GM18505 (cell line): ENCODE data around the gene TYW3.

Experiments used
- ATAC-seq: cut with Tn5 transposase; IDR thresholded peaks from one replicate; pipeline ENCODE4 v1.9.1; 2021; ENCODE audit not compliant: unreplicated experiment
- POLR2A ChIP-seq: IDR thresholded peaks from 4 replicates; pipeline ENCODE4 v1.6.1; 2011; ENCODE audit warnings: borderline replicate concordance; ENCODE audit not compliant: insufficient read depth, insufficient read length; ENCODE audit errors: extremely low read depth

The TYW3 gene

GRCh38 chr1:74732960-74733603, at the start of gene TYW3, which contains the start of gene CRYZ:
Gene TYW3 (plus strand): TSS chr1:74733152. CDS start chr1:74733245, 93 bp downstream.
Gene CRYZ (minus strand): TSS chr1:74733050. CDS start chr1:74724821, 8,229 bp downstream.
- ATAC-seq: peak; percentile 80
- peak; percentile 78 for TF ChIP-seq POLR2A

DNA sequence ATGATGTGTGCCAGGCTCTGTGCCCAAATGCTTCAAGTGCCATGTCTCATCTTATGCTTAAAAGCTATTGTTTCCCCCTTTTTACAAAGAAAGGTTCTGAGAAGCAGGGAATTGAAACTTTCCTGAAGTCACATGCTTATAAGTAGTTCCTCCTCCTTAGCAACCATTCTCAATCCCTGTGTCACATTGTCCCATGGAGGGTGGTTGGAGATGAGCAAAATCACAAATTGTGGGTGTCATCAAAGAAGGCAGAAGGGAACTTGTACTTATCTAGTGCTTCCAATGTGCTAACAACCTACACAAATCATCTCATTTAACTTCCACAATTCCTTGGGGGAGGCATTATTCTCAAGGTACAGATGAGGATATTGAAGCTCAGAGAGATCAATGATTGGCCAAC, 49.3 kb upstream of the TYW3 start:
- TF ChIP-seq POLR2A: no peak
- ATAC-seq: no peak

DNA sequence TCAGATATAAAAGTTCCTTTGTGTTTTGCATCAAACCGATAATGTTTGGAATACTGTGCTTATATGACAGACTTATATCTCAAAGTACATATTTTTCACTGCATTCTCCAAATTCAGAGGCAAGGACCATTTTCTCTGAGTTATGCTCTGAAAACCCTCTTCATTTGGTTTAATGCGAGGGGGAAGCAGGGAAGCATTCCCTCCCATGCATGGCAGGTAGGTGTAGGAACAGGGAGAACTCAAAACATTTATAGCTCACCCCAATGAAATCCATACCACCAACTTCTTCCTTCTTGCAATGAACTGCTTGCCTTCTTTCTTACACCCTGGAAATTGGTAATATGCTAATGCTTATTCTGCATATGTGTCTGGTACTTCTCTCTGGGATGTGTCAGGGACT, 48.7 kb upstream of the TYW3 start:
- no peak for TF ChIP-seq POLR2A
- no peak for ATAC-seq

DNA sequence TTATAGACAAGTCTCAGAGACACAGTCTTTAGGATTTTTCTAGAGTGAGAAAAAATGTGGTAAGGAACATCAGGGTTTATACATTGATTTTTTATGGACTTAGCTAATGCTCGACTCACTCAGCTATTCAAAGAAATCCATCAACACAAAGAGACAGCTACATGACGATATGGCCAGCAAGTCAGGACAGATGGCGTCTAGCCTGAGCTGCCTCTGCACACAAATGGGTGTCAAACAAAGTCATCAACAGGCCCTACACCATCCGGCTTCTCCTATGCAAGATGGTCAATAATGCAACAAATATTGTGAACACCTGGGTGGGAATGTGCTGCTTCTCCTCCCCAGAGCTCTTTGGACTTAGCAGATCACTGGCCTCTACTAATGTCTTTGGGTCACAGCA, 46.0 kb upstream of the TYW3 start:
- no peak for TF ChIP-seq POLR2A
- no peak for ATAC-seq

- no peak for TF ChIP-seq POLR2A
- ATAC-seq: peak; percentile 69
Observed at GRCh38 chr1:74689621-74690363, 43.2 kb upstream of the TYW3 start.

GRCh38 chr1:74690364-74690696, 42.6 kb upstream of the TYW3 start:
- no peak for TF ChIP-seq POLR2A
- no peak for ATAC-seq

GRCh38 chr1:74690909-74691308, 42.0 kb upstream of the TYW3 start:
- ATAC-seq: no peak
- no peak for TF ChIP-seq POLR2A

DNA sequence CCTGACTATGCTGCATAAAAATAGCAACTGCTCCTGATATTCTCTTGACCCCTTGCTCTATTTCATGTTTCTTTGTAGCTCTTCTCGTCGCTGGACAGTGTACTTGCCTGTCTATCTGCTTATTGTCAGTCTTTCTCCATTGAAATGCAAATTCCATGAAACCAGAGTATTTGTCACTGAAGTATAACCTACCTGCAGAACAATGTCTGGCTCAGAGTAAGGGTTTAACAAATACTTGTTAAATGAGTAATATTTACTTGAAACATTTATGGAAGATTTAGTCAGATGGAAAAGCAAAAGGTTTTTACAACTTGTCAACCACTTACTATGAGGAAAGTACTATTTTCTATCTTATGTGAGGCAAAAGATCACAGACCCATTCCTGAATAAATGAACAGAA, 39.5 kb upstream of the TYW3 start:
- no peak for TF ChIP-seq POLR2A
- no peak for ATAC-seq

DNA sequence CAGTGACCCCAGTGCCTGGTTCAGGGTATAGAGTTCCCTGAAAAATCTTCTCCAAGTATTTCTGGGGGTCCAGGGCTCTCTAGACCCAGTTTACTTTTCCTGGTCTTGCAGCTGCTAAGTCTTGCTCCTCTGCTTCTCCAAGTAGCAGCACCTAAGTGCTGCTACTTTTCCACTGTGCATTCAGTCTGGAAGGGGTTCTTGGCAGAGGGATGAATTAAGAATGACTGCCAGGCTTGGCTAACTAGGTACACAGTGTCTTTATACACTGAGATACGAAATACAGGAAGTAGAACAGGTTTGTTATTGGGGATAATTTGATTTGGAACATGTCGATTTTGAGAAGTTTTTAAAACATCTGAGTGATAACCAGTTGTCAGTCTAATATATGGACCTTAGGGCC, 35.1 kb upstream of the TYW3 start:
- TF ChIP-seq POLR2A: no peak
- ATAC-seq: no peak

- no peak for TF ChIP-seq POLR2A
- no peak for ATAC-seq
Observed at GRCh38 chr1:74699331-74699730, 33.6 kb upstream of the TYW3 start.

GRCh38 chr1:74703386-74704182, 29.4 kb upstream of the TYW3 start:
- no peak for TF ChIP-seq POLR2A
- no peak for ATAC-seq

DNA sequence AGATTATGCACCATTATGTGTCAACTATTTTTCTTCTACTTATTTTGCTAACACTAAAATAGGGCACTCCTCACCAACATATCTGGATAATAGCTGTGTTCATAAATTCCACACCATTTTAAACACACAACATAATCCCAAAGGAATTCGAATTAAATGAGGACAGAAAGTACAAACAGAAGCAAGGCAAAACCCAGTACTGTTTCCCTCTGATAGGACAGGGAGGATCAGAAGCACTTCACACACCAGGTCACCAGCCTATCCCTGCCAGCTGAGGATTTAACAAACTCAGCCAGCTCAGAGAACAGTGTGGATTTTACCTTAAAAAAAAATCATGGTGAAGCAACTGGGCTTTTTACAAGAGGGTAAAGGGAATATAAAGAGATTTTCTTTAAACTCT, 20.1 kb upstream of the TYW3 start:
- ATAC-seq: no peak
- no peak for TF ChIP-seq POLR2A

DNA sequence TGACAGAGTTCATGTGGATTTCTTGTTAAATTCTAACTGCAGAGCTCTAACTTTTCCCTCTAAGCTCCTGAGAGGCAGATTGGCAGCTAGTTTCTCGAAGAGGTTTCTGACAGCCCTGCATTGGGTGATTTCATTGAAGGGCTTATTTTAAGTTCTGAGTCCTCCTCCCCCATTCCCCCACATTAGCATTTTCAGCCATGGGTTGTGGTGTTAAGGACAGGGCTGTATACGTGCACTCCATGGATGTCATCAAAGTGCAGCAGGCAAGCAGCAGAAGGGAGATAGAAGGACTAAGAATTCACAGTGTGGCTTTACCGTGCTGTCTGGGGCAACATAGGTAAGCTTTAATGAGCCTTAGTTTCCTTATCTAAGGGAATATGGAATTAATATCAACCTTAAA, 19.1 kb upstream of the TYW3 start:
- ATAC-seq: no peak
- TF ChIP-seq POLR2A: no peak

DNA sequence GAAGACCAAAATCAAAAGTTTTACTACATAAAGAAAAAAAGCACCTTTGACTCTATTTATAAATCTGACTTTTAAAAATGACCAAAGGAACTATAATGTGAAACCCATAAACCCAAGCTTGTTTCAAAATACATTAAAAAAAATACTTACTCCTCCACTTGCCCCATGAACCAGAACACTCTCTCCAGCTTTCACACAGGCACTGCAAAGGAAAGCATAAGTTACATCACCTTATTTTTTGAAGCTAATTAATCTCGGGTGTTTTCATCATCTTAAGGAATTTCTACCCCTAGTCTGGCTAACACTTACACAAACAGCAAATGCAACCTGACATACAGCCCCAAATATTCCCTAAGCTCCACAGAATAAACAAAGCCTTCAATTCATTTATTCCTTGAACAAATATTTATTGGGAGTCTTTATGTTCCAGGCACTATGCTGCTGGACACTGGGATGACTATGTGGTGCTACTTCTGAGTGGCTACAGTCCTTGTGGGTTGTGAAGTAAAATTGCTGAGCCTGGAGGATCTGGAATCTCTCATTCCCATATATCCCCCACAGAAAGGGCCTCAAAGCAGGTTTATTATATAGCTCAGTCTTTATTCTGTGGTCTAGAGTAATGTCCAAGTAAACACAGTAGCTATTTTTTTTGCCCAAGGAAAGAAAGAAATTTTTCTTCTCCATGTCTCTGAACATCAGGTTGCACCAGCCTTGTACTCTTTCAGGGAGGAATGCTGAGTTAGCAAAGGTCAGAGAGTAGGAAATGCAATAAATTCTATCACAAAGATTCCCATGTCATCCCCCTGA, 18.3 kb upstream of the TYW3 start:
- ATAC-seq: peak; percentile 56
- TF ChIP-seq POLR2A: no peak

DNA sequence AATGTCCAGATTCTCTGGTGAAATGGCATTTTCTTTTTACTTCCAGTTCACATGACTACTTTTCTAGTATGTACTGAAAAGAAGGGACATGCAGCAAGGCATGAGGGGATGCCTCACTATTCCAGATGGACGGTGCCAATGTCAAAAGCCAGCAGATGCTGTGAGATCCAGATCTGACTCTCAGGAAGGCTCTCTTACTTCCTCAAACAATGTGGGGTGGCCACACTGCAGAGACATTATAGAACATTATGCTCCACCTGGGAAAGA, 17.8 kb upstream of the TYW3 start:
- no peak for TF ChIP-seq POLR2A

More for the DNA sequence above, 17.8 kb upstream of the TYW3 start:
- ATAC-seq: no peak
